HG03575 (cell line): ENCODE data around the gene AGBL1.

Source experiments
- ATAC-seq: cut with Tn5 transposase; IDR thresholded peaks from one replicate; pipeline ENCODE4 v1.9.1; 2021; ENCODE audit not compliant: unreplicated experiment, insufficient number of reproducible peaks, low FRiP score; ENCODE audit errors: extremely low read depth

AGBL1 gene

GRCh38 chr15:86278586-86278985, 198.9 kb downstream of the AGBL1 start:
- ATAC-seq: no peak

DNA sequence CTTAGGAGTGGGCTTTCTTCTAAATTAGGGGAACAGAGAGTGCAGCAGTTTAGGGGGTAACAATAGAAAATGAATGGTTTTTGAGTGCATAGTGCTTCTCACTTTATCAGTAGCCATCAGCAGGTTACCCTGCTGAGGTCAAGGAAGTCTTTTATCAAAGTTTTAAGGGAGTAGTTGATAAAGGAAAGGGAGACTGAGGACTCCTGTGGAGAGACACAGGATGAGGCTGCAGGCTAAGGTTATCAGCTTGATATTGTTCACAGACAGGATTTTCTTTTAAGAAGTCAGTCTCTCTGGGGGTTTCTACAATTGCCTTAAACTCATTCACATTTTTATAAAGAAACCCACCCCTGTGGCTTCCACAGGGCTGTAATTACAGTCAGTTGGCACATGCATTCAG, 205.0 kb downstream of the AGBL1 start:
- ATAC-seq: no peak

GRCh38 chr15:86295511-86295910, 215.8 kb downstream of the AGBL1 start:
- ATAC-seq: no peak

DNA sequence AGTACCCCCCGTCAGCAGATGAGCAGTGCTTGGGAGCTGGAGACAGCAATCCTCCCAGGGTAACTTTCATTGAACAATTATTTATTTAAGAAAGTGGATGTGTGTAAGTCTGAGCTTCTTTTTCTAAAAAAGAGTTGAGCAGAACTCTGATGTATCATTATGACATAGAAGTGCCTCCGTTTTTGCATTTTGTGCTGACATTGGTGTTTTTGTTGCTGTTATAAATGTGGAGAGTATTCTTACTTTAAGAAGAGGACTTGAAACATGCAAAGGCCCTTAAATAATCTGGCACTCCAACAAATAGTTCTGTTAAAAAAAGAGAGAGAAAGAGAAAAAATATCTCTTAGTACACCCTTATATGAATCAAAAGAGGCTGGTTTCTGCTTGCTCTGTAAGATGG, 217.1 kb downstream of the AGBL1 start:
- no peak for ATAC-seq

DNA sequence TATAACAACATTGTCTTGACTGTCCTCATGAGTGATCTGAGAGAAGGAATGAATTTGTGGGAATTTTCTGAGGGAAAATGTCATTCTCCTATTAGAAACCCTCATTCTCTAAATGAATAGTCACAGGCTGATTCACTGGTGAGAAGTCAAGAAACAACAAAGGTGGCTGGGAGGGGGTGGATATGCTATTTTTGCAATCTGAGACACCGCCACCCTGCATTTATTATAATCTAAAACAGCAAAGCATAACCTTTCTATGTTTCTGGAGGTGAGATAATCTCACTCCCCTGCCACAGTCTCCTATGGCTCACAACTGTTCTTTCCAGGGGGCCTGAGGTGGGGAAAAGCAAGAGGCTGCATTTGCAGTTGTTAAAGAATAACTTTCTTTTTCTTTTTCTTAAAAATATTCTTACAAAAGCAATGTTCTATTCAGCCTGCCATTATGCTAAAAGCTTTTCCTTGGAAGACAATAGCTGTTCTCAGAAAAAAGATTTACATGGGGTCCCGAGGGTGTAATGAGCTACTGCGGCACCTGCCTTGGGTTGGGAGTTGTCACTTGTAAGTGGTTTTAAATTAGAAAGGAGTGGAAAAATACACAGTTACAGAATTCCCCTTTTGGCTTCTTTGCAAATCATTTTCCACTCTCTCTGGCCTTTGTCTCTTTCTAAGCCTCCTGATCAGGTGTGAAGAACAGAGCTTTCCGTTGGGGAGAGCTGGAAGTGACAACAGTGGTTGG, 220.9 kb downstream of the AGBL1 start:
- ATAC-seq: no peak

DNA sequence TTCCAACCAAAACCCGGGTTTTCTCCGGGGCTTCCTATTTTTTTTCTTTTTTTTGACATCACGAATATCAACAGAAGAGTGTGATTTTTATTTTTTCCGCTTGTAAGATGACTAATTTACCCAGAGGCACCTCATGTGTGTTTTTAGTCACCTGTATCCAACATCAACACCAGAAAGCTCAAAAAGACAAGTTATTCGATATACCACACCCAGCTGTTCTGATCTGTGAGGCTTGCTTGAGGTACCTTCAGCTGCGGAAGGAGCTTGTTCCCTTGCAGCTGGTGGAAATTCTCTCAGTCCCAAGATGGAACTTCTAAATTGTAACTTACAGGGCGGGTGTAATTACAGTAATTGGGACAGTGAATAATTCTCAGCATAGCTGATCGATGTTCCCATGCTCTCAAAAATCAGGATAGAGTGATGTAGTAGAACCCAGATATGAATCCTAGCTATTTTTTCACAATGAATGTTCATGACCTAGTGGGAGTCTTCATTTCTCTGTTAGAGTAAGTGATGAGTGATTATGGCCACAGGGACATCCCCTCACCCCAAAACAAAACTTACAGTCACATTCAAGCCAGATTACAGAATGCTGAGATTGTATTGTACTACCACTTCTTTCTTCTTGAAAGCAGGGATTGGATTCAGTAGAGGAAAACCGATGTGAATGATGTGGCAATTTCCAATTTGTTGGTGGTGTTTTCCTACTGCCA, 232.1 kb downstream of the AGBL1 start:
- no peak for ATAC-seq

- ATAC-seq: no peak
Observed at GRCh38 chr15:86312486-86312885, 232.8 kb downstream of the AGBL1 start.

DNA sequence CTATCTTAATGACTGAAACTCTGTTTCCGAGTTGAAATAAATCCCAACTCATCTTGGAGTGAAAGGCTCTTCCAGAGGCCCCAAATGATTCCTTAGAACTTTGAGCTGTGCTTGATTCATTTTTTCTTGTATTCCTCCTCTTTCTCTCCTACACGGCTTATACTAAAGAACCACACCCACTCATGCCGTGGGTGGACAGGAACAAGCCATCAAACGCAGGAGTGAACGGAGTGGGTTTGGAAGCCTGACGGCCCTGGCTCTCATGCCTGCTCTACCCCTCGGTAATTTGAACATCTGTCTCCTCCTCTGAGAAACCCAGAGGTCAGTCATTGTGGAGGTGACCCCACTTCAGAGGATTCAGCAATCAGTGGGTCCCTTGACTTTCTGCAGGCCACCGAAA, 236.5 kb downstream of the AGBL1 start:
- ATAC-seq: no peak

GRCh38 chr15:86316726-86317383, 237.2 kb downstream of the AGBL1 start:
- no peak for ATAC-seq

GRCh38 chr15:86317384-86317740, 237.7 kb downstream of the AGBL1 start:
- no peak for ATAC-seq

DNA sequence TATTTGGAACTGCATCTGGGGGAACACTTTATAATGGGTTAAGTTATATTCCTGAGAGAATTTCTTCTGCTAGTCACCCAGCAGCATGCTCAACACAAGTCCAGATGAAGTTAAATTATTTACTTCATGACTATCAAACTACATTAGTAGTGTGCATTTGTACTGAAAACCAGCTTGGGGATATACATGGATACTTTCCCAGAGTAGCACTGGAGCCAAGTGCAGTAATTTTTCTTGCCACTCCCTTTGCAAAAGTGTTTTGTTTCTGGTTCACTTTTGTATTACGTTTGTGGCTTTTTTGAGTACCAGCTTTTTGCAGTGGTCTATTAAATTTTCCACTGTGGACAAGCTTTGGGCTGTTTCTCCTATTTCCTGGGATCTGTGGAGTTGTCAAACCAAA, 243.0 kb downstream of the AGBL1 start:
- no peak for ATAC-seq

GRCh38 chr15:86327230-86327865, 247.7 kb downstream of the AGBL1 start:
- no peak for ATAC-seq

- no peak for ATAC-seq
Observed at GRCh38 chr15:86328658-86329057, 249.0 kb downstream of the AGBL1 start.

DNA sequence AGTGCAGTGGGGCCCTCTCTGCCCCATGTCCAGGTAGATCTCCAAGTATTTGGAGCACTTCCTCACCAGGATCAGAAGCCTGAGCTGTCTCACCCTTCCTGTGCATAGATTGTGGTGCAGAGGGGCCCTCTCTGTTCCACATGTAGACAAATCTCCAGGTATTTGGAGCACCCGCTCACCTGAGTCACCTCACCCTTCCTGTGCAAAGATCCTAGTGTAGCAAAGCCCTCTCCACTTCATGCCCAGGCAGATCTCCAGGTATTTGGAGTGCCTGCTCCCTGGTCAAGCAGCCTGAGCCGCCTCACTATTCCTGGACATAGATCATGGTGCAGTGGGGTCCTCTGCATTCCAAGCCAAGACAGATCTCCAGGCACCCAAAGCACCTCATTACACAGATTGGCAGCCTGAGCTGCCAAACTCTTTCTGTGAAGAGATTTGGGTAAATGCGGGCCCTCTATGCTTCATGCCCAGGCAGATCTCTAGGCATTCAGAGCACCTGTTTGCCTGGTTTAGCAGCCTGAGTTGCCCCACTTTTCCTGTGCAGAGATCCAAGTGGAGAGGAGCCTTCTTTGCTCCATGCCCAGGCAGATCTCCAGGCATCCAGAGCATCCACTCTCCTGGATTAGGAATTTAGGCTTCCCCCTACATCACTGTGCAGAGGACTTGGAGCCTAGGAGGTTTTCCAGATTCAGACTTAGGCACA, 249.8 kb downstream of the AGBL1 start:
- no peak for ATAC-seq

GRCh38 chr15:86333819-86334218, 254.1 kb downstream of the AGBL1 start:
- no peak for ATAC-seq

GRCh38 chr15:86336051-86336788, 256.5 kb downstream of the AGBL1 start:
- ATAC-seq: no peak

DNA sequence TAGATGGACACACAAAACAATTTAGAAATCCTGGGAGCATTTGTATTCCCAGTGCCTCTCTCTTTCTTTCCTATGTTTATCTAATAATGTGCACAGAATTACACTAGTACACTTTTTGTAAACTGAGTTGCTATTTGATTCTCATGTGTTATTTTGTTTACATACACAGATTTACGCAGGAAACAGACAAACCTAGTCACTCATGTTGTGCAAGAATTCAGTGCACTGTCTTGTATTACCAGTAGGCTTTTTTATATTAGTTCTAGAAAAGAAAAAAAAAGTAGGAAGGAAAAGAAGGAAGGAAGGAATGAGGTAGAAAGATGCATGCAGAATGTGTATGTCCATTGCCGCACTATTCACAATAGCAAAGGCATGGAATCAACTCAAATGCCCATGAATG, 257.4 kb downstream of the AGBL1 start:
- ATAC-seq: no peak

GRCh38 chr15:86347245-86347644, 267.6 kb downstream of the AGBL1 start:
- no peak for ATAC-seq

GRCh38 chr15:86349565-86349964, 269.9 kb downstream of the AGBL1 start:
- ATAC-seq: no peak
